ENCODE measurements around the gene MACROH2A1. TPM values are rescaled to one million over a fixed set of nuclear protein-coding genes. Genes with fewer than 3 reads are reported as not detected.

MACROH2A1 gene
- total RNA-seq, 1 experiment from 2014 or later: 236 TPM

- BruUV-seq (replicated peaks): no TSS peak
- no peaks in the 10 kb centered on the region for H3K9me3 Mint-ChIP-seq (ENCODE audit: unreplicated experiment)
- Histone ChIP-seq H3K27me3 (replicated peaks; ENCODE audit: control insufficient read depth, insufficient read depth, low read length) (no peaks in the 10 kb centered on the region), H3K9me3 (no peaks in the 10 kb centered on the region), H3K4me1 (no peaks in the 10 kb centered on the region), H3K4me3 (ENCODE audit: low read depth, low read length) (no peak overlapping the region), H3K36me3 (ENCODE audit: control insufficient read depth, insufficient read depth, low read length) (no peaks in the 10 kb centered on the region)
- no peak overlapping the region for H3K4me3 Mint-ChIP-seq (ENCODE audit: unreplicated experiment)
- no peak for DNase-seq
- CTCF ChIA-PET: interaction anchor here (2.3 kb wide), 1 partner anchor 12 kb away, joined by 6 read pairs; no protein-coding TSS in a partner anchor
- no peak overlapping the region for H3K27ac Mint-ChIP-seq (ENCODE audit: unreplicated experiment)
- TF ChIP-seq CTCF (IDR thresholded peaks at IDR 0.05; ENCODE audit: insufficient read depth in 1 of 2, low read depth in 1 of 2, low read length in 1 of 2, severe bottlenecking in 1 of 2, unreplicated experiment in 1 of 2): no peak
- intact Hi-C loops (cut with micrococcal nuclease; ENCODE audit: unreplicated experiment): no loop called here
- no peaks in the 10 kb centered on the region for H3K4me1 Mint-ChIP-seq (ENCODE audit: low read depth, unreplicated experiment)
- H3K36me3 Mint-ChIP-seq (ENCODE audit: insufficient read depth, unreplicated experiment): no peaks in the 10 kb centered on the region
- POLR2A ChIA-PET: no interaction called here
- no peaks in the 10 kb centered on the region for H3K27me3 Mint-ChIP-seq (ENCODE audit: insufficient read depth, unreplicated experiment)
Observed at GRCh38 chr5:135445306-135445985, 46.4 kb upstream of the MACROH2A1 start.

- ChIA-PET POLR2A (no interaction called here), CTCF (interaction anchor here (1.2 kb wide), 1 partner anchor 17 kb away, joined by 4 read pairs; no protein-coding TSS in a partner anchor)
- no peak for TF ChIP-seq CTCF (IDR thresholded peaks at IDR 0.05; ENCODE audit: insufficient read depth in 1 of 2, low read depth in 1 of 2, low read length in 1 of 2, severe bottlenecking in 1 of 2, unreplicated experiment in 1 of 2)
- Histone ChIP-seq H3K36me3 (ENCODE audit: control insufficient read depth, insufficient read depth, low read length) (no peaks in the 10 kb centered on the region), H3K27me3 (replicated peaks; ENCODE audit: control insufficient read depth, insufficient read depth, low read length) (no peaks in the 10 kb centered on the region), H3K4me3 (ENCODE audit: low read depth, low read length) (no peak overlapping the region), H3K4me1 (no peaks in the 10 kb centered on the region), H3K9me3 (no peaks in the 10 kb centered on the region)
- H3K4me3 Mint-ChIP-seq (ENCODE audit: unreplicated experiment): no peak overlapping the region
- no peaks in the 10 kb centered on the region for H3K9me3 Mint-ChIP-seq (ENCODE audit: unreplicated experiment)
- no peaks in the 10 kb centered on the region for H3K4me1 Mint-ChIP-seq (ENCODE audit: low read depth, unreplicated experiment)
- no TSS peak for BruUV-seq (replicated peaks)
- H3K36me3 Mint-ChIP-seq (ENCODE audit: insufficient read depth, unreplicated experiment): no peaks in the 10 kb centered on the region
- H3K27ac Mint-ChIP-seq (ENCODE audit: unreplicated experiment): no peak overlapping the region
- no peak for DNase-seq
- intact Hi-C loops (cut with micrococcal nuclease; ENCODE audit: unreplicated experiment): no loop called here
- no peaks in the 10 kb centered on the region for H3K27me3 Mint-ChIP-seq (ENCODE audit: insufficient read depth, unreplicated experiment)
Observed at GRCh38 chr5:135444881-135445280, 45.9 kb upstream of the MACROH2A1 start.

- Mint-ChIP-seq H3K27ac (ENCODE audit: unreplicated experiment) (no peak overlapping the region), H3K36me3 (ENCODE audit: insufficient read depth, unreplicated experiment) (no peaks in the 10 kb centered on the region), H3K4me1 (ENCODE audit: low read depth, unreplicated experiment) (no peaks in the 10 kb centered on the region), H3K4me3 (ENCODE audit: unreplicated experiment) (no peak overlapping the region), H3K27me3 (ENCODE audit: insufficient read depth, unreplicated experiment) (no peaks in the 10 kb centered on the region), H3K9me3 (ENCODE audit: unreplicated experiment) (no peaks in the 10 kb centered on the region)
- no peaks in the 10 kb centered on the region for H3K36me3 ChIP-seq (ENCODE audit: control insufficient read depth, insufficient read depth, low read length)
- H3K9me3 ChIP-seq: no peaks in the 10 kb centered on the region
- POLR2A ChIA-PET: no interaction called here
- H3K4me3 ChIP-seq (ENCODE audit: low read depth, low read length): no peak overlapping the region
- H3K27me3 ChIP-seq (replicated peaks; ENCODE audit: control insufficient read depth, insufficient read depth, low read length): no peaks in the 10 kb centered on the region
- no TSS peak for BruUV-seq (replicated peaks)
- DNase-seq: no peak
- no peak for TF ChIP-seq CTCF (IDR thresholded peaks at IDR 0.05; ENCODE audit: insufficient read depth in 1 of 2, low read depth in 1 of 2, low read length in 1 of 2, severe bottlenecking in 1 of 2, unreplicated experiment in 1 of 2)
- CTCF ChIA-PET: interaction anchor here (1.2 kb wide), 1 partner anchor 17 kb away, joined by 4 read pairs; no protein-coding TSS in a partner anchor
- intact Hi-C loops (cut with micrococcal nuclease; ENCODE audit: unreplicated experiment): no loop called here
- H3K4me1 ChIP-seq: no peaks in the 10 kb centered on the region
Observed at GRCh38 chr5:135444360-135444759, 45.3 kb upstream of the MACROH2A1 start.

Measured in Caco-2 (cell line).